Mesothelial cell of epicardium (in vitro differentiated cells): ENCODE data around the gene LMCD1. TPM values are rescaled to one million over a fixed set of nuclear protein-coding genes. Genes with fewer than 3 reads are reported as not detected.

ENCODE experiments used
- DNase-seq, 2 experiments: peaks; one replicate each; pipeline ENCODE4 v3.0.0; 2021; ENCODE audit warnings: low spot score in 2 of 2; ENCODE audit not compliant: unreplicated experiment in 2 of 2
- H3K27ac Mint-ChIP-seq: 2 replicates; pipeline ENCODE4 v1.8.0; 2021; ENCODE audit warnings: mixed read lengths
- H3K27me3 Mint-ChIP-seq: 2 replicates; pipeline ENCODE4 v1.8.0; 2021; ENCODE audit warnings: low read depth, mixed read lengths
- H3K36me3 Mint-ChIP-seq: 2 replicates; pipeline ENCODE4 v1.8.0; 2021; ENCODE audit warnings: mixed read lengths
- H3K4me1 Mint-ChIP-seq: 2 replicates; pipeline ENCODE4 v1.8.0; 2021; ENCODE audit warnings: mixed read lengths
- H3K4me3 Mint-ChIP-seq: 2 replicates; pipeline ENCODE4 v1.8.0; 2021; ENCODE audit warnings: mild to moderate bottlenecking, moderate library complexity, mixed read lengths
- H3K9me3 Mint-ChIP-seq: 2 replicates; pipeline ENCODE4 v1.8.0; 2021; ENCODE audit warnings: mixed read lengths
- total RNA-seq: library from RNA; stranded (reverse); gene quantifications from 3 replicates; pipeline ENCODE4 v1.2.1, GENCODE V29; 2021
- TF ChIP-seq, protein P1 (sequence below): fragments of 200-600 bp; sonication (generic); IDR thresholded peaks from one replicate; pipeline ENCODE4 v1.5.0; 2021; ENCODE audit warnings: antibody characterized with exemption; ENCODE audit not compliant: unreplicated experiment

LMCD1 gene
- total RNA-seq, 1 donor from 2014 or later, result 20.8 TPM

DNA sequence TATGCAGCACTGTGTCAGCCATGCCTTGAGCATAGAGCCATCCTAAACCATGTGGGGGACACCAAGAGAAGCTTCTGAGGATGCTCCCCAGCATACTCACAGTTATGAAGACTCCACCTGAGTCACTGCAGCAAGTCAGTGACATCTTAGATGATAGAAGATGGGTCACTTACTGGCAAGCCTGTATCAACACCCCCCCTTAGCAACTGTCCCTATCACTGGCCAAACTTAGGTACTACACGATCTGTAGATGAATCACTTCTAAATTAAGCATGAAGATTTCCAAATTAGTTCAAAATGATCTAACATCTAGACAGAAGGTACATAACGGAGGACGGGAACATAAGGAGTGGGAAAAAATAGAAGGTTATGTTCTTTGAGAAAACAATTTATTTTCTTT lies 13.2 kb upstream of the LMCD1 start:
- Mint-ChIP-seq H3K36me3 (peaks cover 14% of the 10 kb centered on the region), H3K27ac (no peak overlapping the region), H3K27me3 (no peaks in the 10 kb centered on the region), H3K9me3 (peaks cover 13% of the 10 kb centered on the region), H3K4me3 (no peak overlapping the region), H3K4me1 (peaks cover 44% of the 10 kb centered on the region)
- TF ChIP-seq, protein P1, sequence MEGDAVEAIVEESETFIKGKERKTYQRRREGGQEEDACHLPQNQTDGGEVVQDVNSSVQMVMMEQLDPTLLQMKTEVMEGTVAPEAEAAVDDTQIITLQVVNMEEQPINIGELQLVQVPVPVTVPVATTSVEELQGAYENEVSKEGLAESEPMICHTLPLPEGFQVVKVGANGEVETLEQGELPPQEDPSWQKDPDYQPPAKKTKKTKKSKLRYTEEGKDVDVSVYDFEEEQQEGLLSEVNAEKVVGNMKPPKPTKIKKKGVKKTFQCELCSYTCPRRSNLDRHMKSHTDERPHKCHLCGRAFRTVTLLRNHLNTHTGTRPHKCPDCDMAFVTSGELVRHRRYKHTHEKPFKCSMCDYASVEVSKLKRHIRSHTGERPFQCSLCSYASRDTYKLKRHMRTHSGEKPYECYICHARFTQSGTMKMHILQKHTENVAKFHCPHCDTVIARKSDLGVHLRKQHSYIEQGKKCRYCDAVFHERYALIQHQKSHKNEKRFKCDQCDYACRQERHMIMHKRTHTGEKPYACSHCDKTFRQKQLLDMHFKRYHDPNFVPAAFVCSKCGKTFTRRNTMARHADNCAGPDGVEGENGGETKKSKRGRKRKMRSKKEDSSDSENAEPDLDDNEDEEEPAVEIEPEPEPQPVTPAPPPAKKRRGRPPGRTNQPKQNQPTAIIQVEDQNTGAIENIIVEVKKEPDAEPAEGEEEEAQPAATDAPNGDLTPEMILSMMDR, result no peak
- no peak for DNase-seq

DNA sequence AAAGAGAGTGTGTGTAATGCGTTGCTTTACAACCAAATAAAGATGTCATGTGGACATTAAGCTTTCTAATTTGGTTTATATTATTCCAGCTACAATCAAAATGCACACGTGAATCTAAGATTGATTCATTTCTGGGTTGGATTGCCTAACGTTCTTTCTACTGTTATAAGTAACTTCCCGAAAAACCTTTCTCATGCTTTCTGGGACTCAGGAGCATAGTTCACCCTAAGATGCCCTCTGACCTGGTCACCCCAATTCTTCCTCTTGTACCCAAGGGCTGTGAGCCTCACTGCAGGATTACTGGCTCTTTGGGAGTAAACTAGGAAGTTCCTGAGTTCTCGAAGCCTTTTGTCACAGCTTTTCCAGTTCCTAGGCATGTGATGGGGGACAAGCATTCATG lies 12.7 kb upstream of the LMCD1 start:
- Mint-ChIP-seq H3K27ac (no peak overlapping the region), H3K4me1 (peaks cover 45% of the 10 kb centered on the region), H3K9me3 (peaks cover 13% of the 10 kb centered on the region), H3K27me3 (no peaks in the 10 kb centered on the region), H3K4me3 (no peak overlapping the region), H3K36me3 (peaks cover 14% of the 10 kb centered on the region)
- no peak for DNase-seq
- TF ChIP-seq, protein P1, result no peak

DNA sequence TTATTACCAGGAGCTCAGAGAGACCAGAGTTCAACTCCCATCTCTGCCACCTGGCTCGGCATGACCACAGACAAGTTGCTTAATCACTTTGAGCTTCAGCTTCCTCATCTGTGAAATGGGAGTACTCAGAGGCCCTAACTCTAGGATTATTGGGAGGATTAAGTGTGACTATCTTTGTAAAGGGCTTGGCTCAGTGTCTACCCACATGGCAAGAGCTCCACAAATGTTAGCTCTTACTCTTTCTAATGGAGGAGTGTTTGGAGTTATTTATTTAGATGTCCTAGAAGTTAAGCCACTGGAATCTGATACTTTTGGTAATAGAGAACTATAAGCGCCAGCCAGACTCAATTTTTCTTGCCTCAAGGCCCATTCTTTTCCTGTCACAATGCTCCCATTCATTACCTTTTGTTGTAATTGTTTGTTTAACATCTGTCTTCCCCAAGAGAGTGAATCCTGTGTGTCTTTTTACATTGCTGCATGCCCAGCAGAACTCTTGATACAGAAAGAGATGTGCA lies 12.3 kb upstream of the LMCD1 start:
- no peak for DNase-seq
- H3K9me3 Mint-ChIP-seq, result peaks cover 11% of the 10 kb centered on the region
- H3K27me3 Mint-ChIP-seq, result no peaks in the 10 kb centered on the region
- H3K36me3 Mint-ChIP-seq, result peaks cover 13% of the 10 kb centered on the region
- H3K4me3 Mint-ChIP-seq, result no peak overlapping the region
- peaks cover 45% of the 10 kb centered on the region for H3K4me1 Mint-ChIP-seq
- TF ChIP-seq, protein P1, result no peak
- H3K27ac Mint-ChIP-seq, result peak overlapping the region; percentile 30

DNA sequence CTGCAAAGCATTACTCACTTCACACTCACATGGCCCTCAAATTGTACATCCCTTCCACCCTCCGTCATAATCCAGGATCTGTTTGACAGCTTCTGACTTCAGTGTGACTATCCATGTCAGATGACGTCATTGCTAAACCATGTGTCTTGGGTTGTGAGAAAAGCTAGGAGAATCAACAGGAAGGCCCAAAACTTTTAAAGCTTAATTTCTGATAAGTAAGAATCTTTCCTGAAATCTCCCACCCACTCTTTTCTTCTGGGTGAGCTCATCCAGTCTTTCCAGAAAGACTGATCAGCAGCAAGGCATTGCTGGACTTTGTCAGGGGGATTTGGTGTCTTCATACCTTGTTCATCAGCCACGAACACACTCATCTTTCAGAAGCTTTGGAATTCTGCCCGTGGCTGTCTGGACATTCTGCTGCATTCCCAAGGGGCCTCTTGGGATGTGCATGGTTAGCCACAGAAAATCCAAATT lies 11.5 kb upstream of the LMCD1 start:
- Mint-ChIP-seq H3K27ac (peak overlapping the region; percentile 79), H3K4me1 (peaks cover 45% of the 10 kb centered on the region), H3K27me3 (no peaks in the 10 kb centered on the region), H3K4me3 (no peak overlapping the region), H3K36me3 (peaks cover 5% of the 10 kb centered on the region), H3K9me3 (peaks cover 3% of the 10 kb centered on the region)
- no peak for DNase-seq
- TF ChIP-seq, protein P1, result no peak

DNA sequence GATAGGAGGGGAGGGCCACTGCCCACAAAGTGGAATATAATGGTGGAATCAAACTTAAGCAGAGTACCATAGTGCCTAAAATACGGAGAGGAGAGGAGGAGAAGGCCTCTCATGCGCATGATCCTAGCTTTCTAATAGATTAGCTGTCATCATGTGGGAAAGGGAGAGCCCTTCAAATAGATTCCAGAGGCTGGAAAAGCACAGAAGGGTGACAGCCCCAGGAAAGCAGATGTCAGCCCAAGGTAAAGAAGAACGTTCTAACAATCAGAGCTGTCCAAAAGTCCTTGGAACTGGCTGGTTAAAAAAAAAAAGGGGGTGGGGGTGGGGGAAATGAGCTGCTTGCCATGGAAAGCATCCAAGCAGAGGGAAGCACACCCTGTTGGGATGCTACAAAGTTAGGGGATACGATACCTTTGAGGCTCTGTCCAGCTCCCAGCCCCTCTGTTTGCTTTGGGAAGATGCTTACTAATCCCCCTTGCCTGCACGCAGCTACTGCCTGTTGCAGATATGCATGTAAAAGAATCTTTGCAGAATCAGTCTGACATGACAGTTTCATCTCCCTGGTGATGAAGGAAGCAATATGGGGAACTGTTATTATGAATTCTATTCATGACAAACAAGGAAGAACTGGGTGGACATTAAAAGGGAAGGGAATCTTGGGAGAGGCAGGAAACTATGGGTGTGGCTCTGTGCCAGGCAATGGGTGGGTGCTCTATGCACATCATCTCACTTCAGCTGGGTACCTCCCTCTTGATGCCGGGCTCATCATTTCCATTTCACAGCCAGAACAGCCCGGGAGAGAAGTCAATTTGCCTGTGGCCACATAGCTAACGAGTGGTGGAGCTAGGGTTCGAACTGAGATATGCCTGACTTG lies 10.1 kb upstream of the LMCD1 start:
- Mint-ChIP-seq H3K4me3 (no peak overlapping the region), H3K4me1 (peaks cover 39% of the 10 kb centered on the region), H3K27ac (peak overlapping the region; percentile 67), H3K27me3 (no peaks in the 10 kb centered on the region), H3K9me3 (no peaks in the 10 kb centered on the region), H3K36me3 (peaks cover 2% of the 10 kb centered on the region)
- TF ChIP-seq, protein P1, result no peak
- DNase-seq, result no peak
